Mucosa of descending colon (tissue), 3 donors: ENCODE data around the gene CEP112. TPM values are rescaled to one million over a fixed set of nuclear protein-coding genes. Genes with fewer than 3 reads are reported as not detected.

Experiments
- ATAC-seq: fragments of 200-7000 bp; cut with Tn5 transposase; one replicate; pipeline ENCODE4 v1.9.1; 2020; ENCODE audit warnings: mild to moderate bottlenecking, moderate library complexity
- DNase-seq, 3 donors: peaks; one replicate each; pipeline ENCODE4 v3.0.0-alpha.2; 2020
- H3K36me3 ChIP-seq: fragments of 200-600 bp; one replicate; pipeline ENCODE4 v1.8.0; 2021; ENCODE audit warnings: low read depth, mild to moderate bottlenecking
- H3K4me1 ChIP-seq: fragments of 200-600 bp; one replicate; pipeline ENCODE4 v1.8.0; 2021; ENCODE audit warnings: low read depth, mild to moderate bottlenecking
- H3K4me3 ChIP-seq: fragments of 200-600 bp; one replicate; pipeline ENCODE4 v1.8.0; 2021; ENCODE audit warnings: mild to moderate bottlenecking
- H3K9me3 ChIP-seq: fragments of 200-600 bp; one replicate; pipeline ENCODE4 v1.8.0; 2021; ENCODE audit warnings: mild to moderate bottlenecking
- CTCF ChIP-seq: fragments of 200-600 bp; IDR thresholded peaks from one replicate; pipeline ENCODE4 v1.8.0; 2022; ENCODE audit warnings: antibody characterized with exemption, mild to moderate bottlenecking
- intact Hi-C, 2 donors: fragments of 100-400 bp; cut with DNase I in 1 of 2; cut with micrococcal nuclease in 1 of 2; formaldehyde crosslinking; loops; one replicate each; pipeline versions ENCODE4 v1.11.0 to v1.11.1; 2022; cut with DNase I, micrococcal nuclease
- total RNA-seq, 3 donors: library from RNA; stranded (reverse); fragmentation: NEBNext Ultra II Directional in 2 of 3; extraction: Animal tissue kit (Norgen Biotek cat#: 25700) in 2 of 3; gene quantifications; one replicate each; pipeline versions ENCODE4 v1.2.1 to v1.2.4, GENCODE V29; 2021 to 2023
- donor health status: DM: no; HTN: no; CAD: no; lungs with moderate emphysema.
- donor health status: DM: no; HTN: no; CAD: no.
- donor health status: DM: no; HTN: yes; CAD: no.

CEP112 gene
- total RNA-seq, 3 donors from 2014 or later: 6.3 to 18.5 (median 7.0) TPM

GRCh38 chr17:65978871-65979270 lies 213.1 kb downstream of the CEP112 start:
- Histone ChIP-seq H3K4me1 (no peaks in the 10 kb centered on the region), H3K36me3 (no peaks in the 10 kb centered on the region), H3K9me3 (no peaks in the 10 kb centered on the region), H3K4me3 (no peak overlapping the region)
- DNase-seq (no peak), ATAC-seq (no peak)
- TF ChIP-seq CTCF: no peak
- intact Hi-C loops: no loop called here

- ATAC-seq (no peak), DNase-seq (no peak)
- Histone ChIP-seq H3K36me3 (no peaks in the 10 kb centered on the region), H3K9me3 (no peaks in the 10 kb centered on the region), H3K4me1 (no peaks in the 10 kb centered on the region), H3K4me3 (no peak overlapping the region)
- TF ChIP-seq CTCF: no peak
- intact Hi-C loops: no loop called here
Measured at GRCh38 chr17:65977041-65977440, 214.9 kb downstream of the CEP112 start.

- no peaks in the 10 kb centered on the region for H3K4me1 ChIP-seq
- DNase-seq (peak in 1 of 3 donors; percentile 19), ATAC-seq (no peak)
- H3K9me3 ChIP-seq: peaks cover 3% of the 10 kb centered on the region
- no peak overlapping the region for H3K4me3 ChIP-seq
- H3K36me3 ChIP-seq: no peaks in the 10 kb centered on the region
- no peak for TF ChIP-seq CTCF
- intact Hi-C loops: no loop called here
Measured at GRCh38 chr17:65975878-65976277, 216.1 kb downstream of the CEP112 start.

- H3K36me3 ChIP-seq: no peaks in the 10 kb centered on the region
- ATAC-seq (no peak), DNase-seq (no peak)
- TF ChIP-seq CTCF: no peak
- peaks cover 3% of the 10 kb centered on the region for H3K9me3 ChIP-seq
- H3K4me3 ChIP-seq: no peak overlapping the region
- no peaks in the 10 kb centered on the region for H3K4me1 ChIP-seq
- intact Hi-C loops: no loop called here
Measured at GRCh38 chr17:65973237-65973636, 218.7 kb downstream of the CEP112 start.

- intact Hi-C loops: no loop called here
- no peak for ATAC-seq
- no peaks in the 10 kb centered on the region for H3K36me3 ChIP-seq
Measured at GRCh38 chr17:65967372-65967771, 224.6 kb downstream of the CEP112 start.

More at GRCh38 chr17:65967372-65967771, 224.6 kb downstream of the CEP112 start:
- H3K4me3 ChIP-seq: no peak overlapping the region
- peaks cover 3% of the 10 kb centered on the region for H3K9me3 ChIP-seq
- DNase-seq: no peak
- no peak for TF ChIP-seq CTCF
- H3K4me1 ChIP-seq: no peaks in the 10 kb centered on the region
